Myocyte (in vitro differentiated cells): Measurements from ENCODE around the gene ENPEP. TPM values are rescaled to one million over a fixed set of nuclear protein-coding genes. Genes with fewer than 3 reads are reported as not detected.
"Not testable (repeated sequence)": the region's sequence is repeated elsewhere in the genome, so short reads cannot be mapped to it uniquely, and the experiment has no call there.

Experiments
- DNase-seq: peaks from one replicate; pipeline ENCODE4 v3.0.0-alpha.2; 2012; ENCODE audit warnings: low read depth
- total RNA-seq: library from RNA; depleted of rRNA; stranded (reverse); fragments of >200 nt; gene quantifications from 2 replicates; pipeline ENCODE4 v1.2.3, GENCODE V29; 2014

ENPEP gene
- total RNA-seq, 1 donor from 2014 or later, result 3.1 TPM

GRCh38 chr4:110516106-110516922, 40.4 kb downstream of the ENPEP start:
- peak; percentile 80 for DNase-seq

DNA sequence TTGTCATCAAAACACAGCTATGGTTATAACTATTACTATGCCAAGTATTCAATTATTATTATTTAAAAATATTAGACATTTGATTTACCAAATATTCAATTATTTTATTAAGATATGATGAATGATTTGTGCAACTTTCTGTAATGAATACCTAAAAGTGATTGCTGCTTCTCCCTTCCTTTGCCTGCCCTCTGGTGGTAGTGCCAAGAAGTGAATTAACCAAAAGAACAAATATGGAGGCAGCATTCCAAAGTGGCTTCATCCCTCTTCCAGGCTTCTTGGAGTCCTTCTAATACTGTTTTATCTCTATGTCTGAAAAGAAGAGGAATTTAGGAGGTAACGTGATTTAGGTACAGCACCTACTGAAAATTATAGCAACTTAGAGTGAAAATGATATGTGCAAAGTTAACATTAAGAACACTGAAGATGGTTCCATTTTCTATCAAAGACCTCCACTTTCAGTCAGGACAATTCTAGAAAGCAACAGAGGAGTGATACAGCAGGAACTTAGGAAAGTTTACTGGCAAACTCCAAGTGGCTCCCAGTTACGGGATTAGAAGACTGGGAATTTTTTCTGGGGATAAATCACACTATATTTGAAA, 43.0 kb downstream of the ENPEP start:
- DNase-seq, result peak; percentile 55

GRCh38 chr4:110520886-110521285, 44.9 kb downstream of the ENPEP start:
- no peak for DNase-seq

DNA sequence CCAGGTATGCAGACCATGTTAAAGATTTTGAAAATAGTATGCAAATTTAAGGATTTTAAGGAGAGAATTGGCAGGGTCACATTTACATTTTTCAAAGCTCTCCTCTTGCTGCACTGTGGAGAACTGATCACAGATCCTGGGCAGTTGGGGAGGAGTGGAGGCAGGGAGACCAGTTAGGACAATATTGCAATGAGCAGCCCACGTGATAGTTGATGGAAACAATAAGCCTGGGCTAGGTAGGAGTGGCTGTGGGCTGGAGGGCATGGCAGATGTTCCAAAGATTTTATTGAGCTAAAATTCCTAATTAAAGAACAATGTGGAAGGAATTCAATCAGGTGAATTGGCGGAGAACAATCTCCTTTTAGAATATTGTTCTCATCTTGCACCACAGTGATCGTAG, 50.6 kb downstream of the ENPEP start:
- DNase-seq, result no peak

- no peak for DNase-seq
These were observed 51.2 kb downstream of the ENPEP start for GRCh38 chr4:110527156-110527555.

GRCh38 chr4:110532901-110533589, 57.1 kb downstream of the ENPEP start:
- peak; percentile 21 for DNase-seq

DNA sequence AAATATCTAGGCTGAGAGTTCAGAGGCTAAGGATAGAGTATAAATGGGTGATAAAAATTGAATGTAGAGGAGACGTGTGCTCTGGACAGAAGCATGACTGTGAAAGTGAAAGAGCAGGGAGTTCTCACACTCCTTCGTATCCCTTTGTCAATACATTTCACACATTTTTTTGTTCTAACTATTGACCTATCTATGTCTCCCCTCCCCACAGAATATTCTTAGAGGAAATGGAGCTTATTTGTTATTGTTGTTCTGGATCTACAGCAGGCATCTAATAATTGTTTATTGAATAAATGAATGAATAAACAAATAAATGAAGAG, 57.6 kb downstream of the ENPEP start:
- no peak for DNase-seq

DNA sequence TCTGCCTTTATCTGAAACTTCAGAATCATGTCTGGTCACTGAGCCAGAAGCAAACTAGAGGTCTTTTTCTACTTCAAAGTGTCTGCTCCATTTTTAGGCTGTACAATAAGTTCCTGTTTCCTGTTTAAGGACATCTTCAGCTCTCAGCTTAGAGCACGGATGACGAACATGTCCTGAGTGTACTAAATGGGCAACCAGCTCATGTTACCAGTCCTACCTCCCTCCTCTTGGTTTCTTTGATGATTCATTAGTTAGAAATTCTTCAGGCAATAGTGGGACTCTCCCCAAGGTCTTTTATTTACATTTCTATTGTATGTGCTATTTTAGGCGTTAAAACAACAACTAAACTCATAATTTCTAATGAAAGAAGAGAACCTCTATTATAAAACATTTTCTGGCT, 58.0 kb downstream of the ENPEP start:
- DNase-seq, result peak; percentile 86

- DNase-seq, result peak; percentile 24
These were observed 64.6 kb downstream of the ENPEP start for GRCh38 chr4:110540581-110540980.

- peak; percentile 5 for DNase-seq
These were observed 65.1 kb downstream of the ENPEP start for GRCh38 chr4:110540982-110541451.

- no peak for DNase-seq
These were observed 67.6 kb downstream of the ENPEP start for GRCh38 chr4:110543577-110543976.

DNA sequence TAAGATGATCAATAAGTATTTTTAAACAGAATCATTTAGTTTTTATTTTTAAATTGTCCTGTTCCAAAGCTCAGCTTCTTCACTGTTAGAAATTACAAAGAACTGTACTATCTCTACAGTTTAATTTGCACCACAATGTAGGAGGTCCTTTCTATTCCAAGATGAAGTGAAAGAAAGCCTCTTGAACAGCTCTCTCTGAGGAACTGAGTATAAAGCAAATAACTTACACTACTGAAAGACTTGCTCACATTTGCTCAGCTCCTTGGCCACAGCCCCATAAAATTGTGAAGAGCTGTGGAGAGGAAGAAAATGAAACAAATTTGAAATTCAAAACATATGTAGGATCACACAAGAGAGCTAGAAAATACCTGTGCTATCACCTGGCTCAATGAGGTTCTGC, 68.6 kb downstream of the ENPEP start:
- no peak for DNase-seq

DNA sequence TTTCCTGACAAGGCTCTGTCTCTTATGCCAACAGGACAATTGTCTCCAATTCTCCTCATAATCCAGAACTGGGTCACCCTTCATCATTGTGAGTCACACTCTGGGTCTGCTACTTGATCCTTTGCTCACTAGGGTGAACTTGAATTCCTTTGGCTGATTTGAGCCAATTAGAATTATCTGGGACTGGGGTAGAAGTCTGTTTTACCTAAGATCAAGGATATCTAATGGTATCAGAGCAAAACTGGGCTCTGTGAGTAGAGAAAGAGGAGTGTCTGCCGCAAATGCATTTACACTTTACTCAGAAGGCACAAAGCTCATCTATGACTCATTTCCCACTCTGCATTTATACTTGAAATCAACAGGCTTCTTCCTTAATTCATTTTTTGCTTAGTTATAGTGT, 74.3 kb downstream of the ENPEP start:
- peak; percentile 37 for DNase-seq

GRCh38 chr4:110553197-110553596, 77.2 kb downstream of the ENPEP start:
- DNase-seq, result no peak

DNA sequence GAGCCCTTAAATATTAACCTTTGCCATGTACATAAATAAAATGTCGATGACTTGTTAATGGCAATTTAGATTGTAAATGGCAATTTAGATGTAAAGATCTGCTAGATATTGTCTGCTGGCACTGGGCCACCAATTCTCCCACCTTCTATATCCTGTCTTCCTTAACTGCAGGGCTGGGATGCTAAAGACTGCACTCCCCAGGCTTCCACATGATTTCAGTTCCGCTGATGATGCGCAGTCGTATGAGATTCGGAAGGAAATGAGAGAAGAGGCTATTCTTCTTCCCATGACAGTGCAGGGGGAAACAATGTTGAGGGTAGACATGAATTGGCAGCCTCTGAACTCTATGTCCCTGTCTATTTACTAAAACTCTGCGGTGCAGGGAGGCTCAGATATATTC, 91.3 kb downstream of the ENPEP start:
- no peak for DNase-seq

DNA sequence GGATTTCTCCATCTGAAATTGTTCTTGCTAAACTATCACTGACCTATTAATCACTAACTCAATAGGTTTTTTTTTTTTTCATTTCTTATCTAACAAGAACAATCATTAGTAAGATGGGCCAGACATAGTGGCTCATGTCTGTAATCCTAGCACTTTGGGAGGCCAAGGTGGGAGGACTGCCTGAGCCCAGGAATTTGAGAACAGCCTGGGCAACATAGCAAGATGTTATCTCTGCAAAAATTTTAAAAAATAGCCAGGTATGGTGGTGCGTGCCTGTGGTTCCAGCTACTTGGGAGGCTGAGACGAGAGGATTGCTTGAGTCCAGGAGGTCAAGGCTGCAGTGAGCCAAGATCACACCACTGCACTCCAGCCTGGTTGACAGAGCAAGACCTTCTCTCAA, 100.7 kb downstream of the ENPEP start:
- DNase-seq, result not testable (repeated sequence)

DNA sequence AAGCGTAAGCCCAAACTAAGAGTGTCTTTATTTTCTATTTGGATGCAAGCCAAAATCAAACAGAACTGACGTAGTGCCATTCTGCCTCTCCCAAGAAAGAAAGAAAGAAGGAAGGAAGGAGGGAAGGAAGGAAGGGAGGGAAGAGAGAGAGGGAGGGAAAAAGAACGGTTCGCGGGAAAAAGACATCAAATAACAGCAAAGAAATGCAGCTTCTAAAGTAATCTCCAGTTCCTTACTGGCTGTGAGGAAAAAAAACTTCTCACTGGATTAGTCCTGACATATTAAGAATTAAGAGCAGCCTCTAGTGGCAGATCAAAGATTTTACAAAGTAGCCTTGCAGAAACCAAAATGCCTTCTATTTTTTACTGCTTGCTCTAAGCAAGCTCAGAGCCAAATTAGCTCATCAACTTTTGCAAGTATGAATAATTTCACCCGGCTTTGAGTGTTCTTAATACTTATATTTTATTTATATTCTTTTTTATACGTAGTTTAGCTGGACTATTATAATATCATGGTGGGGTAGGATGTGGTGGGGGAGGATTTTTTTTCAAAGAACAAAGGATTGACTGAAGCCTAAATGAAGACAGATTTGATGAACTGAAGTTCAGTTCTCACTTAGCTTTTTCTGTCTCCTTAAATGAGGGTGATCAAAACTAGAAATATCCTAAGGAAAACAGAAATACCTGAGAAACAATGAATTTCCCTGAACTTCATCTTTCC, 110.3 kb downstream of the ENPEP start:
- peak; percentile 72 for DNase-seq

- no peak for DNase-seq
These were observed 111.8 kb downstream of the ENPEP start for GRCh38 chr4:110587666-110588285.

DNA sequence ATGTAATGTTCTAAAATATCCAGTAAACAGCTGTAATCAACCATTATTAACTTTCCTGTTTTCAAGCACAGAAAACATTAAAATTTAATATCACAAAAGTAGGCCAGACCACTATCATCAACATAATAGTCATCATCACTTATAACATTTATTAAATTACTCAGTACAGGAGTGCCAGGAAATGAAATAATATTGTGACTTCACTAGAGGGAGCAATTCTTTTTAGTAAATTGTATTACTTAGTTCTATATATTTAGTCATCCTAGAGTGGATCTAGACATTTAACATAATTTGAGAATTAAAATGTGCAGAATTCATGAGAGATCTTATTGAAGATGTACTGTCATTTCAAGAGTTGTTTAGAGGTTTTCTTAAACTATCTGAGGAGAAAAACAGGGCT, 113.3 kb downstream of the ENPEP start:
- DNase-seq, result peak; percentile 27

GRCh38 chr4:110595583-110595982, 119.6 kb downstream of the ENPEP start:
- no peak for DNase-seq

DNA sequence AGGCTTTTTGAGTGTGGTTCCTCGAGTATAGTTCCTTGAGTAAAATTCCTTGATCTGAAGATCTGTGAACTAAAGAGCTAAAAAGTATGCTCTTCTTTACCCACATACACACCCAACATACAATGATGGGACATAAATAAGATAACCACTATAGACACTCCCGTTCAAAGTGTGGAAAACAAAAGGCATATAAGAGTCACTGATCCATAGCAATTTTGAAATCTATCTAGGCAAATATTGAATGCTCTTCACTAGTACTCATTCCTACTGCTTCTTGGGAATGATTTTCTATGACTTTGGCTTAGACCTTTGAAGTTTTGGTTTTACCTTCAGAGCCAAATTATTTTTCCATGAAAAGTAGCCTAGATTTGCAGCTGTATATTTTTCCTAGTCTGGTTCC, 120.5 kb downstream of the ENPEP start:
- no peak for DNase-seq
